Spleen (tissue), 7 donors: ENCODE data around the gene CMIP.

Experiments used
- CTCF ChIP-seq, 11 experiments: fragments of 200-600 bp in 7 of 11; fragments of 450-650 bp in 4 of 11; sonication (generic) in 4 of 11; IDR thresholded peaks in 8 of 11; conservative IDR thresholded peaks in 3 of 11; 1 replicate in 7 of 11; 2 replicates in 4 of 11; pipeline versions ENCODE4 v1.4.0 to v1.8.0; 2016 to 2021; ENCODE audit warnings: antibody characterized with exemption in 11 of 11, inconsistent platforms in 4 of 11, mild to moderate bottlenecking in 1 of 11
- POLR2A ChIP-seq, 3 donors: fragments of 450-650 bp; IDR thresholded peaks; one replicate each; pipeline ENCODE4 v1.5.1; 2017; ENCODE audit warnings: antibody characterized with exemption in 3 of 3, mild to moderate bottlenecking in 1 of 3
- POLR2AphosphoS5 ChIP-seq, 3 donors: sonication (generic); formaldehyde crosslinking; IDR thresholded peaks; one replicate each; pipeline ENCODE4 v1.5.1; 2017; ENCODE audit warnings: antibody characterized with exemption in 3 of 3
- donor health status: DM: no; HTN: no; CAD: no; lungs with moderate emphysema.
- donor health status: DM: no; HTN: no; CAD: no.
- donor health status: DM: no; HTN: no; CAD: no.

- TF ChIP-seq POLR2A (IDR thresholded peaks at IDR 0.05) = no peak
- no peak for TF ChIP-seq CTCF (IDR thresholded peaks at IDR 0.05 in 8 of 11, conservative IDR thresholded peaks at IDR 0.05 in 3 of 11)
- no peak for TF ChIP-seq POLR2AphosphoS5 (IDR thresholded peaks at IDR 0.05)
Observed at GRCh38 chr16:81665588-81665987, 221.0 kb downstream of the CMIP start.
